Measurements from ENCODE around the gene MCC.

- TF ChIP-seq POLR2A (IDR thresholded peaks at IDR 0.05; ENCODE audit: low read length) (no peak), GATA1 (IDR thresholded peaks at IDR 0.05; ENCODE audit: low read depth, low read length) (no peak)
Measured at GRCh38 chr5:113084402-113085083, 403.7 kb downstream of the MCC start.

All from erythroblast (primary cell).